22Rv1 (cell line): Measurements from ENCODE around the gene GABBR2.

Experiments
- ZFX ChIP-seq: fragments of 450-650 bp; IDR thresholded peaks from 2 replicates; pipeline ENCODE4 v1.6.1; 2017; ENCODE audit warnings: antibody characterized with exemption, borderline replicate concordance
- TF ChIP-seq, protein P1 (sequence below): fragments of 450-650 bp; IDR thresholded peaks from 2 replicates; pipeline ENCODE4 v1.5.1; 2017; ENCODE audit warnings: mild to moderate bottlenecking

DNA sequence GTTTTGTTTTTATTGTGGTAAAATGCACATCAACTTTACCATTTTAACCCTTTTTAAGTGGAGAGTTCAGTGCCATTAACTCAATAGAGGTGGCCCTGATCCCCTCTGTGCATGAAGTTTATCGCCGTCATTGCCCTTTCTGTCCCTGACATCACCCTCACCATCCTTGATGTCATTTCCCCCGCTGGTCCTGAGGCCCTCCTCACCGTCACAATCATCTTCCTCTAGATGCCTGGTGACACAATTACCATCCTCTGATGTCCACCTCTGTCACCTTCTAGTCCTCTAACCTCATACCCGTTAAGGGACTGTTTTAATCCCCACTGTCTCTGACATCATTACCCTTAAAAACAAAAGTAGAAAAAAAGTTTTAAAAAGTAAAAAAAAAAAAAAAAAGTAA, 340.8 kb downstream of the GABBR2 start:
- TF ChIP-seq, protein P1, sequence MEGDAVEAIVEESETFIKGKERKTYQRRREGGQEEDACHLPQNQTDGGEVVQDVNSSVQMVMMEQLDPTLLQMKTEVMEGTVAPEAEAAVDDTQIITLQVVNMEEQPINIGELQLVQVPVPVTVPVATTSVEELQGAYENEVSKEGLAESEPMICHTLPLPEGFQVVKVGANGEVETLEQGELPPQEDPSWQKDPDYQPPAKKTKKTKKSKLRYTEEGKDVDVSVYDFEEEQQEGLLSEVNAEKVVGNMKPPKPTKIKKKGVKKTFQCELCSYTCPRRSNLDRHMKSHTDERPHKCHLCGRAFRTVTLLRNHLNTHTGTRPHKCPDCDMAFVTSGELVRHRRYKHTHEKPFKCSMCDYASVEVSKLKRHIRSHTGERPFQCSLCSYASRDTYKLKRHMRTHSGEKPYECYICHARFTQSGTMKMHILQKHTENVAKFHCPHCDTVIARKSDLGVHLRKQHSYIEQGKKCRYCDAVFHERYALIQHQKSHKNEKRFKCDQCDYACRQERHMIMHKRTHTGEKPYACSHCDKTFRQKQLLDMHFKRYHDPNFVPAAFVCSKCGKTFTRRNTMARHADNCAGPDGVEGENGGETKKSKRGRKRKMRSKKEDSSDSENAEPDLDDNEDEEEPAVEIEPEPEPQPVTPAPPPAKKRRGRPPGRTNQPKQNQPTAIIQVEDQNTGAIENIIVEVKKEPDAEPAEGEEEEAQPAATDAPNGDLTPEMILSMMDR: no peak
- no peak for TF ChIP-seq ZFX
